Measurements from ENCODE around the gene FBLN5. TPM values are rescaled to one million over a fixed set of nuclear protein-coding genes. Genes with fewer than 3 reads are reported as not detected.

FBLN5 gene
- total RNA-seq, 1 donor from 2014 or later = 1.8 TPM

- DNase-seq (ENCODE audit: low read depth in 2 of 2) = peak in 1 of 2 donors; percentile 8
Observed at GRCh38 chr14:91946622-91947474, 646 bp downstream of the FBLN5 start.

DNA sequence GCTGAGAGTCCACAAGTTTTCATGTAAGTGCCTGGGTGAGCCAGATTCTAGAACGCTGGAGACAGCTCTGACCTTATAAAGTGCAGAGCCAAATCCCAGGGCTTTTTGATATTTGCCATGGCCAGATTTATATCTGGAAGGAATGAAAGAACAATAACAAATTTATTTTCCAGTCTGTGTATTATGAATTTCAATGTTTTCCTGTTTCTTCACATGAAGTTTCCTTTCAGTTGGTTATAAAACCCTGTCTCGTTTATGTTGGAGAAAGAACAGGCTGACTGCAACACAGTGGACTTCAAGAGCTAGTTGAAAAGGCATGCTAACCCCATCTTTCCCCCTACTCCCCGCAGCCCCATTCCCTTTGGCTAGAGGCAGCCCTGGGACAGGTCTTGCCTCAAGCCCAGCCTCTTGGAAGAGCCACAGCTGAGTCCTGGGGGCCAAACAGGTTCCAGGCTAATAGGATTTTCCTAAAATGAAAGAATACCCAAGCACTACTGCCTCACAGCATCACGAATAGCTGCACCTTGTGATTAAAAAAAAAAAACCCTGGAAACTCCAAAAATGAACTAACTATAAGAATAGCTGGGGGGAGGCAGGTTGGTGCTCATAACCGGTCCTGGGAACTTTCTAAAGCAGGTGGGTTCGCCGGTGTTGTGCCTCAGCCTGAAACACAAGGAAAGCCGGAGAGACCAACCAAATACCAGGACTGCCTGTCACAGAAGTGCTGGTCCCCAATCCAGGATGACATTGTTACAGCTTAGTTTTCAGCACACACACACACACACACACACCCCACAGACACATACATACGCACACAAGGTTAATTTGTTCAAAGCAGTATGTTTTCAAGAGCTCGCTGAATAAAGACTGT lies 1.5 kb downstream of the FBLN5 start:
- DNase-seq (ENCODE audit: low read depth in 2 of 2) = no peak

DNA sequence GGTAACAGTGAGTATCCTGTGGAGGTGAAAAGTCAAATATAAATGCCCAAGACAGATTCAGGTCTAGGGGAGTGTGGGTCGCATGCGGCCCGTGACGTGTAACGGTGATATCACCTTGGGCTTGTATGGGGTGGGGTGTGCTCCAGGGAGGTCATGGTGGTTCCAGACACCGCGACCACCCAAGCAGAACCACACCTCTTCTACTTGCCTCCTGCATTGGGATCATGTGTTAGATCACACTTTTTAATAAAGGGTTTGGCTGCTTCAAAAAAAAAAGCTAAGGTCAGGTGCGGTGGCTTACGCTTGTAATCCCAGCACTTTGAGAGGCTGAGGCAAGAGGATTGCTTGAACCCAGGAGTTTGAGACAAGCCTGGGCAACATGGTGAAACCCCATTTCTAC lies 4.5 kb downstream of the FBLN5 start:
- no peak for DNase-seq (ENCODE audit: low read depth in 2 of 2)

DNA sequence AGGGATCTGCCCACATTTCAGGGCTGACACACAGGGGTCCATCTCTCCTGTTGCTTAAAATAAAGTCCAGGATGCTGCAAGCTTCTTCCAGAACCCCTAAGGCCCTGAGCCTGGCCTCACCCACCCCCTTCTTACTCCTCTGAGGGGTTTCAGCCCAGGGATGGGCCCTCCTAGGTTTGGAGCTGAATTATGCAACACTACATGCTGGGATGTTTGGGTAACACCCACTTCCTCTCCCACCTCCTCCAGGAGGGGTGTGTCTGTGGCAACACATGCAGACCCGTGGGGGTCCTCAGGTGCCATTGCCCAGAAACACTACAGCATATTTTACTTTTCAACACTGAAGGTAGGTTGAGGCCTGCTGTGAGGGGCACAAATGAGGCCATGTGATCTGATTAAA lies 5.4 kb downstream of the FBLN5 start:
- DNase-seq (ENCODE audit: low read depth in 2 of 2) = no peak

- DNase-seq (ENCODE audit: low read depth in 2 of 2) = no peak
Observed at GRCh38 chr14:91940209-91940608, 7.3 kb downstream of the FBLN5 start.

GRCh38 chr14:91935586-91935985 lies 11.9 kb downstream of the FBLN5 start:
- no peak for DNase-seq (ENCODE audit: low read depth in 2 of 2)

DNA sequence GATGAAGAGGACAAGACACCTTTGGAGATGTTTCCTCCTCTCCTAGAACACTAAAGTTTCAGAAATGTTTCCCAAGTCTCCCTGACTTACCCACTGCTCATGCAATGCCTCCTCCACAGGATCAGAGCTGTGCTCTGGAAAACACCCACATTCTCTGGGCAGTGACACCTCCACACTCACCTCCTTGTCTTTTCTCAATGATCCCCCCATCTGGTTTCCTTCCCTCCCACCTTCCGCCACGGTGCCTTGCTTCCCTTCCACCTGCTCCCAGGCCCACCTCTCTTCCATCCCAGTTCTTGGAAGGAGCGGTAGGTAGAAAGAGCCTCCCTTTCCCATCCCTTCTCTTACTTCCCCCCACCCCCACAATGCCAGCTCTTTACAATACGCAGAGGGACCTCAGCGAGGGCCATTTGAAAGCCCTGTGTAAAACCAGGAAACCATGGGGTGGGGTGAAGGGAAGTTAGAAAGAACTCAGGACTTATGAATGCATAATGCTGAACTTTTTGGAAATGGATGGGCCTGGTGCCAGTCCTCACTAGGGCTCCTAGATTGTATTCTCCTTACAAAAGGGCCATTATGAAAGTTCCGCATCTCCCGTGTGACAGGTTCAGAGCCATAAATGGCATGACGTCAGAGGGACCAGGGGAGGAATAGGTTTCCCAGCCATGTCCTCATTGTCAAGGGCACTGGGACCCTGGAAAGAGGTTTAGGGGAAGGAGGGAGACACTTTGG lies 12.8 kb downstream of the FBLN5 start:
- DNase-seq (ENCODE audit: low read depth in 2 of 2) = no peak

- no peak for DNase-seq (ENCODE audit: low read depth in 2 of 2)
Observed at GRCh38 chr14:91931478-91932088, 15.9 kb downstream of the FBLN5 start.

DNA sequence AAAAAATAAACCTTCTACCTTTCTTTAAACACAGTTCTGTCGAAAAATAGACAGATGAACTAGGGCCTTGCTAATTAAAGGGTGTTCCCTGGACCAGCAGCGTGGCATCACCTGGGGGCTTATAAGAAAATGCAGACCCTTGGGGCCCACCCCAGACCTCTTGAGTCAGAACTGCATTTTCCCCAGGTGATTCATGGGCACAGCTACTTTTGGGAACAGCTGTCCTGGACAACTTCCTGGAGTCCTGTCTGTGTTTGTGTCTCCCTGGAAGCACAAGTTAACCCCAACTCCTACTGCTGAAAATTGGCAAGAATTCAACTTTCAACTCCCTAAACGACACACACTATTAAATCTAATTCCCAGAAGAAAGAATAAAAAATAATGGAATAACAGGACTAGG lies 17.8 kb downstream of the FBLN5 start:
- peak in 1 of 2 donors; percentile 16 for DNase-seq (ENCODE audit: low read depth in 2 of 2)

GRCh38 chr14:91927800-91928199 lies 19.7 kb downstream of the FBLN5 start:
- DNase-seq (ENCODE audit: low read depth in 2 of 2) = no peak

GRCh38 chr14:91927191-91927590 lies 20.3 kb downstream of the FBLN5 start:
- DNase-seq (ENCODE audit: low read depth in 2 of 2) = no peak

DNA sequence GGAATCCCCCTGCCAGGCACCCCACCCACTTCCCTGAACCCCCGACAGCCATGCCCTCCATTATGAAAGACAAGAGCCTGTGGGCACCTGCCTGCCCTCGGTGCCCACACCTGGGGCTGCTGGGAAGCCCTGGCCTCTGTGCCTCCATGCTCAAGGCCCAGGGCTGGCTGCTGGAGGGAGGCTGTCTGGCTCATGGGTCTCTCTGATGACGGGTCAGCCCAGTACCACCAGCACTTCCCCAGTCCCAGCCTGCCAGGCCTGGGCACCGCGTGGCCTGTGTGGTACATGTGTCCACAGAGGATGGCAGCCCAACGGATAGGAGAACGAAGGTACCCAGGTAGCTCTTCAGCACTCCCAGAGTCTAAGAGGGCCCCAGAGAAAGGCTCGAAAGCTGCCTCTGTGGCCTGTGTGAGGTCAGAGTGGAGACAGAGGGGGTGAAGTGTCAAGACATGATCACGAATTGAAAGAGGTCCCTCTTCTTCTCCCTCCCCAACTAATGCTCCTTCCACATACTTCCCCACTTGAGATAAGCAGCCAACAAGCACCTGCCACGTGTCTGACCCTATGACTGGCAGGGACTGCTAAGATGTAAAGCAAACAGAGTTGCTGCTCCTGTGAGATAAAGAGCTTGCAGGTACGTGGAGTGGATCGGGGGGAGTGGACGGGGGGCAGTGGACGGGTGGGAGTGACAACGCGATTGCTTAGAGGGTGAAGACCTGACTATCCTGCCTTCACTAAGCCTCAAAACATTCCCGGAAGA lies 21.2 kb downstream of the FBLN5 start:
- no peak for DNase-seq (ENCODE audit: low read depth in 2 of 2)

- DNase-seq (ENCODE audit: low read depth in 2 of 2) = no peak
Observed at GRCh38 chr14:91925727-91926121, 21.8 kb downstream of the FBLN5 start.

- DNase-seq (ENCODE audit: low read depth in 2 of 2) = no peak
Observed at GRCh38 chr14:91925001-91925726, 22.3 kb downstream of the FBLN5 start.

DNA sequence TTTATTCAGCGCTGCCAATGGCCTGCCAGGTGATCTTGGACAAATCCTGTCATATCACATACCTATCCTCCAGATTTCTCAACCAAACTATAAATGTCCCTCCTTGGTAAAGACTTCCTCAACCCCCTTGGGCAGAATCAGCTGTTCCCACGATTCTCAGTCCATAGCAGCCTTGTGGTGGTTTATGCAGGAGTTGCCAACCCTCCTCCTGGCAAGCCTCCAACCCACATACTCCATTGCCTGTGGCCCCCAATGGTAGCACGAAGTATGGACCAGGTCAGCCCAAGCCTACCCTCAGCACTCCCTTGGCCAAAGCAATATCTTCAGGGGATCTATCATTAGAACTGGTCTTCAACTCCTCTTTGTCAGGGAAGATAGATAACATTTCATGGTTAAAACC lies 27.0 kb downstream of the FBLN5 start:
- no peak for DNase-seq (ENCODE audit: low read depth in 2 of 2)

GRCh38 chr14:91919814-91920213 lies 27.7 kb downstream of the FBLN5 start:
- DNase-seq (ENCODE audit: low read depth in 2 of 2) = no peak

DNA sequence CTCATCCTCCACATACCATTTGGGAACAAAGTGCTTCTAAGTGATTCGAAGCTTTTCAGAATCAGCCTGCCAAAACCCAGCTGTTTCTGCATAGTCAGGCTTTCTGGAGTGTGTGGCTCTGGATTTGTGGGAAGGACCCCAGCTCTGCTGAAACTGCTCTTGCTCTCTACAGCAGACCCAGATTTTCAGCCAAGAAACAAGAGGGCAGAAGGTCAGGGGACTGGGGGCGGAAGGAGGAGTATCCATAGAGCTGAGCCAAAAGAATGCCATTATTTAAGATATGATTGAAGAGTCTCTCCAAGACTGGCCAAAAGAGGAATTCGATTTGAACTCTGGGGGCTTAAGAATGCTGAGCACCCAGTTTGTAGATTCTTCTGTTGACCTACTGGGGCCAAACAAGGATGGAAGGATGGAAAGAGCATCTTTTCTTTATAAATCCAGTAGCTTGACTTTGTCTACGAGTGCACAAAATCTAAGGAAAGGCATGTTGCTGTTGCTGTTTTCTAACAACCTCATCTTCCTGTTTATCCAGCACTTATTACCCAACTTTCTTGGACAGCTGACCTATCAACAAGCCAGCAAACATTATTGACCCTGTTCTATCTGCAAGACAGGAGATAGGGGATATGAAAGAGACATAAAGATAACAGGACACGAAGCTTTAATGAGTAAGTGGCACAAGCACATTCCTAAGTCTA lies 29.2 kb downstream of the FBLN5 start:
- DNase-seq (ENCODE audit: low read depth in 2 of 2) = no peak

DNA sequence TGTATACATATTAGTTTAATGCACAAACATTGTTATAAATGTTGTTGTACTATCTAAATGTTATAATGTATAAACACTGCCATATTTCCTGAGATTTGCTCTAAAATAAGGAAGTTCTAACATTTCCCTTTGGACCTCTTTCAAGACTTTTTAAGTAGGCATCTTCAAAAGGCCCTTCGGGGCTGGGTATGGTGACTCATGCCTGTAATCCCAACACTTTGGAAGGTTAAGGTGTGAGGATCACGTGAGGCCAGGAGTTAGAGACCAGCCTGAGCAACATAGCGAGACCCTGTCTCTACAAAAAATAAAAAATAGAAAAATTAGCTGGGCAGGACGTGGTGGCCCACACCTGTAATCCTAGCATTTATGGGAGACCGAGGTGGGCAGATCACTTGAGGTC lies 35.5 kb downstream of the FBLN5 start:
- DNase-seq (ENCODE audit: low read depth in 2 of 2) = no peak

DNA sequence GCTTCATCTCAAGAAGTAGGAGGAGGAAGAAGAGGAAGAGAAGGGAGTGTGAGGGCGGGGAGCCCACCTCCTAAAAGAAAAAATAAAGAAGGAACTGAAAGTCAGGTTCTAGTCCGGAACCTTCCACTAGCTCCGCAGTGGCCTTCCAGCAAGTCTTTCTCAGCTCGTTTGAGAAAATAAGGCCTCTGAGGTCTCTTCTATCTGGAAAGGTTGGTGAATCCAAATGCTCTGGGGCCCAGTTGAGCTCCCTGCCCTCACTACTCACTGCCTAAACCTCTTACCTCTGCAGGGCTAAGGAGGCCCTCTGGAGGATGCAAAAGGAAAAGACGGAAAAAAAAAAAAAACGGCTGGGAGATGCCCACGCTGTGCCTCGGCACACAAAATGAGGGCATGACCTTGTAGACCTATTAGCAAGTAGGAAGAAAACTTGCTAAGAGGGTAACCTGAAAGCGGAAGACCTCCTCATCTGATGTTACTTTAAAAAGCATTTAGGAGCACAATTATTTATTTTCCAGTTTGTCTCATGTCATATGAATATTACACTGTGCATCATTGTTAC lies 35.9 kb downstream of the FBLN5 start:
- DNase-seq (ENCODE audit: low read depth in 2 of 2) = peak; percentile 49 to 70

Data from lung microvascular endothelial cell (primary cell).